Amygdala (tissue), 56 donors: Measurements from ENCODE around the gene HADH.
A peak's percentile ranks its signal among the peaks of the same experiment; 100 is the strongest.
"Not testable (repeated sequence)": the region's sequence is repeated elsewhere in the genome, so short reads cannot be mapped to it uniquely, and the experiment has no call there.

ENCODE experiments used
- DNase-seq, 56 donors: peaks; one replicate each; lab custom pipeline; 2025; lab: John Stamatoyannopoulos, UW

The HADH gene

DNA sequence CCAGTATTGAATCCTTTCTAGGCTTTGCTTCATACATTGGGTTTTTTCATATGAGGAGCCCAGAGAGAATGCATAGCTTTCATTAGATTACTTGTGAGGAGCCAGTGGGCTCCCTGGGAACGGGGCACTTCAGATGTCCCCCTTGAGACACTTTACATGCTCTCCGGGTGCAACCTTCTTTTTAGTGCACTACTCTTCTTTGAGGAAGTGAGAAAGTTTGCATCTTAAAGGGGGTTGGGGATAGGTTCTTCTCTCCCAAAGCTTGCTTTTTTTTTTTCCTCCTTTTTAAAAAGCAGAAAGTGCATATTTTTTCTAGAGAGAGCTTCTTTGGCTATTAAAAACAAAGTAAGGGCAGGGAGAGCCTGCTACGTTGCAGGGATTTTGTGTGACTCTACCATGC lies 4.3 kb downstream of the HADH start:
- DNase-seq: no peak

GRCh38 chr4:107994894-107995293 lies 5.2 kb downstream of the HADH start:
- DNase-seq: no peak

DNA sequence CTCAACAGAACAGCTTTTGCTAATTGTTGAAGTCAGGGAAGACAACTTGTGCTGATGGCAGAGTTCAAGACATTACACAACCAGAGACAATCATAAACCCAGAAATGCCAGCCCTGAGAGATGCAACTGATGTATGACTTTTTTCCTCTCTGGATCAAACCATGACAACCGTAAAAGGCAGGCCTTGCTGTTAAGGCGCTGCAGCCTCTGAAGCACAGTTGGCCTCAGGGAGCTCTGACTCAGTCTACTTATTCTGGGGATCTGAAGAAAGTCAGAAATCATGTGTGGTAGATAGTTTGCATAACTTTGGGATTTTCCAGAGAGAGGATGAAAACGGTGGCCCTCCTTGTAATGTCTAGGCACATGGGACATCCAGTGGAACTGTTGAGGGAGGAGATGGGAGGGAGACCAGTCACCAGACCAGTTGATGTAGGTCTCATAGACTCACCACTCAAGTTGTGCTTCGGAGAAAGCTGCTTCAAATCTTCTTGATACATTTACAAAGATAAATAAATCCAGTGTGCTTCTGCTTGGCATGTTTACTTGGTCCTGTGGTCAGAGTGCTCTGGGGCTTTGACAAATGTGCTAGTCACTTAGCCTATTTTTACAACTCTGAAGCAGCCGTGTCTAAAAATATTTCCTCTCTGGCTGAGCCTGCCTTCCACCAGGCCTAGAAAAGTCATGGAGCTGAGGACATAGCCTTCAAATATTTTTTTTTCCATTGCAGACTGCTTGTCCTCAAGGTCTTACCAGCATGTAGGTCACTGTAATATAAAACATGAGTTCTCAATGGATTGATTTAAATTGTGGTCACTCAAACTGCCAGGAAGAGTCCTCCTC lies 7.5 kb downstream of the HADH start:
- DNase-seq: no peak

DNA sequence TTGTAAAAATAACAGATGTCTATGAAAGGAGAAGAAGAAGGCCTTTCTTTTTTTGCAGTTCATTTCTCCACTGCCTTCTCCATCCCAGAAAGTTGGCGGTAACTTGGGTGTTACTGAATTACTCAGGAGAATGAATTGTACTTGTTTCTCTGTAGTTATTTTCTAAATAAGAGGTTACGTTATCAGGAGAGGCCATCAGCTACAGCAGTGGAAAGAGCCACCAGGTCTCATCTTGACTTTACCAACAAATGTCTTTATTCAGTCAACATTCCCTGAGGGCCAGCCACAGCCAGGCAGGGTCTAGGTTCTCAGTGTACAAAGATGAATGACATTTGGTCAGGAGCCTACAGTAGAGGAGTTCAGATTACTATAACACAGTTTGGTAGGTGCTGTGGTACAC lies 8.1 kb downstream of the HADH start:
- DNase-seq: no peak

- no peak for DNase-seq
These were observed 10.3 kb downstream of the HADH start for GRCh38 chr4:107999932-108000539.

DNA sequence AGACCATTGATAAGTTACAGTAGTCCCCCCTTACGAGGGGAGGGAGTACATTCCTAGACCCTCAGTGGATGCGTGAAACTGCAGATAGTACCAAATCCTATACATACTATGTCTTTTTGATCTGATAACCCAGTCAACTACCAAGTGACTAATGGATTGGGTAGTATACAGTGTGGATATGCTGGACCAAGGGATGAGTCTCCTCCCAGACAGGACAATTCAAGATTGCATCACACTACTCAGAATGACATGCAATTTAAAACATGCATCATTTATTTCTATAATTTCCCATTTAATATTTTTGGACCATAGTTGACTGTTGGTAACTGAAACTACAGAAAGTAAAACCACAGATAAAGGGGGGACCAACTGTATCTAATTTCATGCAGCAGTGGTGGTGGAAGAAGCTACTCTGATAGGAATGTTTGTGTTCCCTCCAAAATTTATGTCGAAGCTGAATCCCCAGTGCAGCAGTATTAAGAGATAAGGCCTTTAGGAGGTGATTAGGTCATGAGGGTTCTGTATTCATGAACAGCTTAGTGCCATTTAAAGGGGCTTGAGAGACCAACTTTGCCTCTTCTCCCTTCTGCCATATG lies 11.9 kb downstream of the HADH start:
- DNase-seq: no peak

DNA sequence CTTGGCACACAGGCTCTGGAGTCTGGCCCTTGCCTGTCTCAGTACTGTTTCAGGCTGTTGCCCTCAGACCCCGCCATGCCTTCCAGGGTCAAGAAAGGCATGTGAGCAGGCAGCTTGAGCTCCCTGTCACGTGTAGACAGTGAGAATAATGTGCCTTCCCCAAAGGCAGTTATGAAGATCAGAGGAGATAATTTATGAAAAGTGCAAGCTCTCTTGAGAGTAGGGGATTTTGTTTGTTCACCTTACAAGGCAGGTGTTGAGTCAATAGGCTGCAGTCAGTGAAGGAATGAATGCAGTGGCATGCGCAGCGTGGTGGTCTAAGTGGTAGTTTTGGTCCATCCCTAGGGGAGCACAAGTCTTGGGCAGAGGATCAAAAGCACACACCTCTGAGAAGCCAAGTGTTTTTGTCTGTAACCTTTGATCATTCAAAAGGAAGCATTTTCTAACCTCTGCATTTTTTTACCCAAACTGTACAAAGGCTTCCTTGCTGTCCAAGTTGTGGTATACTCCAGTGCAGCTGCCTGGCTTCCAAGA lies 14.4 kb downstream of the HADH start:
- no peak for DNase-seq

- no peak for DNase-seq
These were observed 15.0 kb downstream of the HADH start for GRCh38 chr4:108004646-108005045.

GRCh38 chr4:108005807-108006206 lies 16.1 kb downstream of the HADH start:
- no peak for DNase-seq

DNA sequence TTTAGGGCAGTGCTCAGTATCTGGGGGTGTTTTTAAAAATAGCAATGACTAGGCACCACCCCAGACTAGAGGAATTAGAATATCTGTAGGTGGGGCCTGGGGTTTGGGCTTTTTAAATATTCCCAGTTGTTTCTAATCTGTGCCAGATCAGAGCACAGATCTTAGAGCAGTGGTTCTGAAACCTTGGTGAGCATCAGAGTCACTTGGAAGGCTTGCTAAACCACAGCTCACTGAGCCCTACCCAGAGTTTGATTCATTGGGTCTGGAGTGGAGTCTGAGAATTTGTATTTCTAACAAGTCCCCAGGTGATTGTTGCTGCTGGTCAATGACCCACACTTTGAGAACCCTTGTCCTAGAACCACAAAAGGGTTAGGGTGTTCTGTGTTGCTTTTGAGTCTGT lies 16.7 kb downstream of the HADH start:
- DNase-seq: no peak

- DNase-seq: no peak
These were observed 18.3 kb downstream of the HADH start for GRCh38 chr4:108007984-108008383.

DNA sequence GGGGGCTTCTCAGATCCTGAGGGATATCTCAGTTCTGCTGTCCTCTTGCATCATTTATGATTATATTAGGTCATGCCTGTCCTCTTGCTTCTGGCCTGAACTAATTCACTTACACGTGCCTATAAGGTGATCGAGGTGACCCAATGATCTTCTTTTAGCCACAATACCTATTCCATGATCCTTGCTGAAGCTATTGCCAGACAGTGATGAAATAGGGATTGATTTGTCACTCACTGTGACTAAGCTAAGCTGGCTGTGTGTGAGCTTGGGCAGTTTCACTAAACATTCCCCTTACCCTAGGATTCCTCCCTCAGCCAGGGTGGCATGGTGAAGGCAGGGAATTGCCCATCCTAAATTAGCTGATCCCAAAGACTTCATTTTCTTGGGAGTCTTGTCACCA lies 19.0 kb downstream of the HADH start:
- DNase-seq: no peak

DNA sequence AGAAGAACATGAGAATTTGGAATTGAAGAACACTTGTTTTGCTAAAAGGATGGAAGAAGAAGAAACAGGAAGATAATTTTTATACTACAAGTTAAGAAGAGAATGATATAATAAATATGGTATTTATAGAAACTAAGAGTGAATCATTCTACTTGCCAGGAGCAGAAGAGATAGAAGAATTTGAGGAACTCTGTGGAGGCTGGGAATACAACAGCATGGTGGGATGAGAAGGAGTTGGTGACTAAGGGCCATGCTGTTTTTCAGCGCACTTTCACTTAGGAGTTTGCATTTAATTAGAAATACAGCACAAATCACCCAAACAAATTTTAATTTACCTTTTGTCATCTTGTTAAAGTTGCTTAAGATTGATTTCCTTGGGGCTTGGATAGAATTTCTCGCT lies 20.5 kb downstream of the HADH start:
- DNase-seq: peak in 1 of 56 donors; percentile 7

DNA sequence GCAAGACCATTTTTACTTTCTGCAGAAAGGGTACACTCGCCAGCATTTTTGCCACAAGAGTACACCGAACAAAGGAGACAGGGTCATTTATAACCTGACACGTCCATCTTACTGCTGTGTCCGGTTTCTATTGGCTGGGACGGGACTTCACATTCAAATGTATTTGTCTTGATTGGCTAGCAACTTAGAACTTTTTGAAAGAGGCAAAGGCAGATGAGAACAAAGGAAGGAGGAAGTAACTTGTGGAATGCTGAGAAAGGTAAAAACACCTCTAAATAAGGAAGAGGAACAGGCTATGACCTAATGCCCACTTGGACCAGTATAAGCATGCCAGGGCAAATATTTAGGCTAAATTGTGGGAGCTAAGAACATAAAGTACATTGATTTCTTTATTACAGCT lies 22.7 kb downstream of the HADH start:
- not testable (repeated sequence) for DNase-seq

DNA sequence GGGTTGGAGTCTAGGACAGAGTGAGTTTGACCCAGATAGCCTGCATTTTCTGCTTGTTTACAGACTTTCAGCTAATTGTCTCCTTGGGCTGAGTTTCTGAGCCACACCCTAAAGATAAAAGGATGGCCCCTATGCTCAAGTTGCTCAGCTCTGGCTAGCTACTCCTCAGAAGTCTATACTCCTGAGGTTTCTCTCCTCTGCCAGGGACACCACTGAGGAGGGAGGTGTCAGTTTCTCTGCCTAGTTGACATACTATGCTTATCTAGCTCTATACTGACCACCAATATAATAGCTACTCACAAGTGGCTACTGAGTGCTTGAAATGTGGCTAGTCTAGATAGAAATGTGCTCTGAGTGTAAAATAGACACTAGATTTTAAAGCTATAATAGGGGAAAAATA lies 23.6 kb downstream of the HADH start:
- no peak for DNase-seq

DNA sequence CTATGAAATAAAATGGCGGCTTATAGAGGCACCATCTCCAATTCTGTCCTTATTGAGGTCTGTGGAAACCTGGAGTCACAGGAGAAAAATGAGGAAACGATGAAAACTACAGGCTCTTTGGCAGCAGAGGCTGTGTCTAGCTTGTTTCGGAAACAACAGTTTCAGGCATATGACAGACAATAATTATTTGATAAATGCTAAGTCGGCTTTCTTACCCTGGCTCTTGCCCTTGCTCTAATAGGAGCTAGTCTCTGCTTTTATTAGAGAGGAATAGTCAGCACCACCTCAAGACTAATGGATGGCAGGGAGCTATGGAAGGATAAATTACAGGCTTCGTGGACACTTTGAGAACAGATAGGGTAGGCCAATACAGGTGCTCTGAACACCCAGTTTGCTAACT lies 24.3 kb downstream of the HADH start:
- DNase-seq: no peak

- DNase-seq: peak in 54 of 56 donors; percentile 2 to 92 (median 49)
These were observed 28.6 kb downstream of the HADH start for GRCh38 chr4:108018040-108018883.

DNA sequence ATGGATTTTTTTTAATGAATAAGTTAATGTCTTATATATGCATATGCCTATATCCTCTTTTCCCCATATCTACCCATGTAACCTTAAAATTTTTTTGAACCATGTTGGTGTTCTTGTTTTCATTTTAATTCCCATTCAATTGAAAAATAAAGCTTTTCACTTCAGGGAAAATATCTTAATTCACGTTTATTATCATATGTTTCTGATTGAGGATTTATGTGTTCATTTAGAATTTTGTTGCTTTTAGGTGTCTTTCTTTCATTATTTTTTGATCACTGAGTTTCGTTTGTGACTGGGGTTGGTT lies 29.1 kb downstream of the HADH start:
- no peak for DNase-seq

DNA sequence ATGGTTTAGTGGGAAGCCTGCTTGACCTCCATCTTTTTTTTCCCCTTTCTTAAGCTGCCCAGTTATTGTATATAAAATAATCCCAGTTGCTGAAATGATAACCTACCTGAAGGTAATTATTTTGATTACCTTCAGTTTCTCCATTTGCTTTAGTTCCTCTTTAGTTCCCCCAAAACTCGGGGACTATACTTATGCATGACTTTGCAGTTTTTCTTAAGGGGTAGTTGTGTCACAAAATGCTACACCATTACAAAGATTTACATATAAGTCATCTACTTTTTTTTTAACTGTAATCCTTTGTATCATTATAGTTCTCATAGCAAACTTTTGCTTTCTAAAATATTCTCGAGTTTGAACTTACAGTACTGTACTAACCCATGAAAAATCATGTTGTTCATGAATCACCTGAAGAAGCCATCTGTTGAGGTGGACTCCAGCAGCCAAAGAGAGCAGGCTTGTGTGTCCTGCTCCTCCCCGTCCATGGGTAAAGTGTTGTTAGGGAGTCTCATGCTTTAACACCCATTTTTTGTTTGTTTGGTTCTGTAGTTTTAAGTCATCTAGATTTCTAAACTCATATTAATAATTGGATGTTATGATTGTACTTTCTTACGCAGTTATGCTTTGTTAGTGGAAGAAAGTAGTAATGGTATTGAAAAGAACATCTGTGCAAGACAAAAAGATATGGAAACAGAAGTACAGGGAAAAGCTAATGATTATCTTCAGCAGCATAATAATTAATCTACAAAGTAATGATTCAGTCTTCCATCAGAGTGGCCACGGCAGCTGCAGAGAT lies 34.6 kb downstream of the HADH start:
- DNase-seq: no peak

GRCh38 chr4:108024878-108025165 lies 35.1 kb downstream of the HADH start:
- DNase-seq: no peak
